Gastrocnemius medialis (tissue), 4 donors: Measurements from ENCODE around the gene KRT79.

Source experiments
- CTCF ChIP-seq, 5 experiments: fragments of 450-650 bp in 3 of 5; fragments of 200-600 bp in 2 of 5; sonication (generic) in 2 of 5; IDR thresholded peaks in 4 of 5; conservative IDR thresholded peaks in 1 of 5; 1 replicate in 4 of 5; 2 replicates in 1 of 5; pipeline ENCODE4 v1.5.1; 2016 to 2019; ENCODE audit warnings: antibody characterized with exemption in 5 of 5, mild to moderate bottlenecking in 3 of 5, moderate library complexity in 3 of 5
- POLR2A ChIP-seq, 2 donors: fragments of 450-650 bp; IDR thresholded peaks; one replicate each; pipeline ENCODE4 v1.6.1; 2017; ENCODE audit warnings: antibody characterized with exemption in 2 of 2, mild to moderate bottlenecking in 2 of 2, moderate library complexity in 2 of 2

- TF ChIP-seq POLR2A (IDR thresholded peaks at IDR 0.05) (no peak), CTCF (IDR thresholded peaks at IDR 0.05 in 4 of 5, conservative IDR thresholded peaks at IDR 0.05 in 1 of 5) (no peak)
Observed at GRCh38 chr12:52798671-52799504, 35.2 kb downstream of the KRT79 start.
